Naive thymus-derived CD8-positive, alpha-beta T cell (primary cell): ENCODE data around the gene PDCD2L. TPM values are rescaled to one million over a fixed set of nuclear protein-coding genes. Genes with fewer than 3 reads are reported as not detected.
A peak's percentile ranks its signal among the peaks of the same experiment; 100 is the strongest.
"Not testable (repeated sequence)": the region's sequence is repeated elsewhere in the genome, so short reads cannot be mapped to it uniquely, and the experiment has no call there.

ENCODE experiments used
- ATAC-seq, 2 donors: fragments of 150-1000 bp; cut with Tn5 transposase in 1 of 2; sonication (Bioruptor Pico), chemical (Tn5 transposase) in 1 of 2; 1 replicate in 1 of 2; 2 replicates in 1 of 2; pipeline ENCODE4 v1.10.0; 2021; ENCODE audit warnings: mild to moderate bottlenecking in 2 of 2, moderate library complexity in 2 of 2
- POLR2A ChIA-PET: fragments of 350-600 bp; sonication (Branson Sonifier 250); formaldehyde crosslinking; loops from one replicate; lab custom pipeline; 2021; ENCODE audit warnings: antibody characterized with exemption; lab: Charles Lee
- DNase-seq, 10 donors: peaks; one replicate each; pipeline versions ENCODE4 v3.0.0 to v3.0.0-alpha.2; 2020 to 2022
- H3K27ac Mint-ChIP-seq, 10 donors: one replicate each; pipeline ENCODE4 v1.8.0; 2020 to 2022; ENCODE audit warnings: mild to moderate bottlenecking in 10 of 10, mixed read lengths in 10 of 10, moderate library complexity in 4 of 10, inconsistent platforms in 1 of 10
- H3K27me3 Mint-ChIP-seq, 5 donors: one replicate each; pipeline ENCODE4 v1.8.0; 2021 to 2022; ENCODE audit warnings: mixed read lengths in 5 of 5
- H3K36me3 Mint-ChIP-seq, 3 donors: one replicate each; pipeline ENCODE4 v1.8.0; 2020 to 2022; ENCODE audit warnings: mixed read lengths in 3 of 3, mild to moderate bottlenecking in 2 of 3, inconsistent platforms in 1 of 3
- H3K4me1 Mint-ChIP-seq, 4 donors: one replicate each; pipeline ENCODE4 v1.8.0; 2021 to 2022; ENCODE audit warnings: mixed read lengths in 4 of 4
- H3K4me3 Mint-ChIP-seq, 10 donors: one replicate each; pipeline ENCODE4 v1.8.0; 2020 to 2022; ENCODE audit warnings: mild to moderate bottlenecking in 10 of 10, mixed read lengths in 10 of 10, moderate library complexity in 6 of 10, inconsistent platforms in 1 of 10
- H3K9me3 Mint-ChIP-seq, 9 donors: one replicate each; pipeline ENCODE4 v1.8.0; 2020 to 2022; ENCODE audit warnings: mixed read lengths in 9 of 9, mild to moderate bottlenecking in 3 of 9, inconsistent platforms in 1 of 9, moderate library complexity in 1 of 9
- polyA plus RNA-seq, 3 donors: library from polyadenylated mRNA; unstranded; fragments of 300-500 nt; fragmentation: Illumina TruSeq; gene quantifications; one replicate each; pipeline ENCODE4 v1.2.3, GENCODE V29; 2021
- total RNA-seq, 8 experiments: library from RNA in 2 of 8; stranded (reverse) in 2 of 8; gene quantifications; one replicate each; pipeline ENCODE4 v1.2.3 and lab custom pipeline; 2021 to 2026

The PDCD2L gene
- total and polyA plus RNA-seq, 5 experiments from 2014 or later: 13.8 to 25.9 (median 17.6) TPM

DNA sequence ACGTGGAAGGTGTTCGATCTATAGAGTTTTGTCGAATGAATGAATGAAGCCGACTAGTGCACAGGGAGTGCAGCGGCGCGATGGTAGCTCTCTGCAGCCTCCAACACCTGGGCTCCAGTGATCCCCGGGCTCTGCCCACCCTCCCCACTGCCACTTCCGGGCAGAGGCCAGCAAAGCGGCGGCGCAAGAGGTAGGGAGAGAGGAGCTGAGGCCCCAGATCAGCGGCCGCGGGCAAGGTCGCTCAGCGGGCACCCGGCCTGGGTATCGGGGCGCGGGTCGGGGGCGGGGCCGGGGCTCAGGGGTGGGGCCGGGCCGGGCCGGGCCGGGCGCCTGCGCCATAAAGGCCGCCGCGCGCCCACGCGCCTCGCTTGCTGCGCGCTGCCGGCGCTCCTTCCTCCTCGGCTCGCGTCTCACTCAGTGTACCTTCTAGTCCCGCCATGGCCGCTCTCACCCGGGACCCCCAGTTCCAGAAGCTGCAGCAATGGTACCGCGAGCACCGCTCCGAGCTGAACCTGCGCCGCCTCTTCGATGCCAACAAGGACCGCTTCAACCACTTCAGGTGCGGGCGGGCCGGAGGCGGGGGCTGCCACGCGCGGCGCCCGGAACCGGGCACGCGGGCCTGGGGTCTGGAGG is 39.3 kb upstream of the PDCD2L start, which contains the start of gene GPI:
Gene GPI (plus strand): TSS at position 367 of the 633 bp plus-strand sequence. CDS start 71 bp downstream, at position 438.
- POLR2A ChIA-PET: interaction anchor here (0.7 to 2.7 kb wide), 9 partner anchors 11 to 192 kb away, joined by 3 to 18 read pairs (median 4); partner anchors contain the start of genes LSM14A, PDCD2L and UBA2
- peaks cover 20 to 41% (median 35%) of the 10 kb centered on the region in 4 donors for H3K4me1 Mint-ChIP-seq
- peak within 1 kb of the TSS; percentile 80 to 95 (median 93) for H3K27ac Mint-ChIP-seq
- peaks cover 0 to 27% (median 6%) of the 10 kb centered on the region in 3 donors for H3K36me3 Mint-ChIP-seq
- no peaks in the 10 kb centered on the region for H3K27me3 Mint-ChIP-seq
- peak; percentile 91 to 92 for ATAC-seq
- DNase-seq: peak; percentile 51 to 76 (median 65)
- no peaks in the 10 kb centered on the region for H3K9me3 Mint-ChIP-seq
- peak within 1 kb of the TSS; percentile 92 to 98 (median 95) for H3K4me3 Mint-ChIP-seq

DNA sequence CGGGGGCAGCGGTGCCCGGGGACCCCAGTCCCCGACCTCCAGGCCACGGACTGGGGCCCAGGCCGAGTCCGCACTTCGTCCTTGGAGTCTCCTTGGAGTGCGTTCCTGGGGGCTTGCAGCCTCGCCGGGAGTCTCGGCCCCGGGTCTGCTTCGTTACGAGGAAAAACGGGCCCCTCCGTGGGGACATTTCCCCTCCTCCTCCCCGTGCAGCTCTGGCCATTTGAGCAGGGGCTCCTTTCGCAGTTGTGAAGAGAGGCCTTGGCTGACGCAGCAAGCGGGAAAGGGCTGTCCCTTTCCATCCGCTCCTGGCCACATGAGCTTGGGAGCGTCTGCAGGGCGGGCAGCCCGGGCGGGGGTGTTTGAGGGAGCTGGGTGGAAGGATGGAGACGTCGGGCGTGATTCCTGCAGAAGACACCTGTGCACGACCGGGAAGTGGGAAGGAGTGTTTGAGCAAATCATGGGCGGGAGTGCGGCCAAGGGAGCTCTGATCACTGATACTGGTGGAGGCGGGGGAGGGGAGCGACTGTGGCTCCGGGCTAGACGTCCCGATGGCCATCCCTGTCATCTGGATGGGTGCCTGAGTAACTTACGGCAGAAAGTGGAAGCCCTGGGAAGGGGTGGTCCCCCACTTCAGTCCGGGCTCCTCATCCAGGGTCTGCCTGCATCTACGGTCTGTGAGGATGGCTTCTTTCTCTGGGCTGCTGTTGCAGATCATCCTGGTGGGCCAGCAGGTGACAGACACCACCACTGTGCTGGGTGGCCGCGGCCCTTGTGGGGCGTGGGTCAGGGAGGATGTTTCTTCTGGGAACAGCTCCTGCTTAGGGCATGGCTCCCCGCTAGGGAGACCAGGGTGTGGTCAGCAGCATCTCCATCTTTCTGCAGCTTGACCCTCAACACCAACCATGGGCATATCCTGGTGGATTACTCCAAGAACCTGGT is 38.5 kb upstream of the PDCD2L start:
- H3K36me3 Mint-ChIP-seq: peaks cover 0 to 34% (median 6%) of the 10 kb centered on the region in 3 donors
- DNase-seq: peak in 1 of 10 donors; percentile 12
- H3K27ac Mint-ChIP-seq: peak overlapping the region; percentile 70 to 95 (median 90)
- H3K4me3 Mint-ChIP-seq: peak overlapping the region; percentile 92 to 97 (median 95)
- H3K9me3 Mint-ChIP-seq: no peaks in the 10 kb centered on the region
- peak in 1 of 2 donors; percentile 7 for ATAC-seq
- H3K4me1 Mint-ChIP-seq: peaks cover 18 to 43% (median 35%) of the 10 kb centered on the region in 4 donors
- POLR2A ChIA-PET: interaction anchor here (0.6 to 2.7 kb wide), 10 partner anchors 10 to 312 kb away, joined by 3 to 18 read pairs (median 4); partner anchors contain the start of genes LSM14A, PDCD2L, SCGB2B2 and UBA2
- no peaks in the 10 kb centered on the region for H3K27me3 Mint-ChIP-seq

DNA sequence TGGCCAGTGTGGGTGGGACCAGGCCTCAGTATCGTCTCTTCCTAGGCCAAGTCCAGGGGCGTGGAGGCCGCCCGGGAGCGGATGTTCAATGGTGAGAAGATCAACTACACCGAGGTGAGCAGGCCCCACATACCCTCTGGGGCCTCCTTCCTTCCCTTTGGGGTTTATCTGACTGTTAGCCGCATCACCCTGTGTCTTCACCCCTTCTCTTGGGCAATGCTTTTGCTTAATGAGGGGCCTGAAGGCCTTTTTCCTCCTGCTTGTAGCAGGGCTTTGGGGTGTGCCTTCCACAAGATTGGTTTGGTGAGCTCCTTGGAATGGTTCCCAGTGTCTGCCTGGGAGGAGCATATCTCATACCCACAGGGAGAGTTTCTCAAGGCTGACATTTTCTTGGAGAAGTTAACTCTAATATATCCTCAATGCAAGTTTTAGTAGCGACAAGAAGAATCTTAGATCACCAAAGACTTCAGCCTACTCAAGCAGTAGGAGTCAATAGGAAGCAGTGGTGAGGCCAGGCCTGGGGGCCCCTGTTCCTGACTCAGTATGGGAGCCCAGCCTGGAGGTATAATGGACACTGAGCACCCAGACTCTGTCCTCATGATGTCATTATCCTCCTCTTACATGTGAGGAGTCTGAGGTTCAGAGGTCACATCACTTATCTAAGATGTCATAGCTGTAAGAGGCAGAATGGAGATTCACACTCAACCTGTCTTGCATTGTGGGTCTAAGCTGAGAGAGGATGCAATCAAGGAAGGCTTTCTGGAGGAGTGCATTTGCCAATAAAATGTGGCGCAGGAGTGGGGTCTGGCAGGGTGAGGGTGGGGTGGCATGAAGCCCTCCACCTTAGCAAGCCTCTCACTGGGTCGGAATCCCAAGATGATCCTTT is 37.2 kb upstream of the PDCD2L start:
- ATAC-seq: no peak
- DNase-seq: no peak
- H3K9me3 Mint-ChIP-seq: no peaks in the 10 kb centered on the region
- peak overlapping the region; percentile 7 to 92 (median 77) for H3K27ac Mint-ChIP-seq
- no peaks in the 10 kb centered on the region for H3K27me3 Mint-ChIP-seq
- peaks cover 21 to 51% (median 42%) of the 10 kb centered on the region in 4 donors for H3K4me1 Mint-ChIP-seq
- POLR2A ChIA-PET: interaction anchor here (2.0 kb wide), 1 partner anchor 16 kb away, joined by 15 read pairs; no protein-coding TSS in a partner anchor
- peaks cover 0 to 46% (median 12%) of the 10 kb centered on the region in 3 donors for H3K36me3 Mint-ChIP-seq
- peak overlapping the region; percentile 92 to 97 (median 95) for H3K4me3 Mint-ChIP-seq

DNA sequence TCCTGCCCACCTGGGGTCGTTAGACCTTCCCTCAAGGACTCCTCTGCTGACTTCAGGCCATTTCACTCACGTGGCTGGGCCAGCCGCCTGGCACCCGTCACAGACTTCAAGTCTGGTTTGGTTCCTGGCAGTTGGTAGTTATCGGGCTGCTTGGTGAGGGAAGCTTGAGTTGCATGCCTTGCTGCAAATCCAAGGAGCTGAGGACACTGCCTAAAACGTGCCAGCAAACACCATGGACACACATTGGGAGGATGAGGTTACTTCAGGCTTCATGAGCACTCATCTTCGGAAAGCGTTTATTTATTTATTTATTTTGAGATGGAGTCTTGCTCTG is 36.6 kb upstream of the PDCD2L start:
- H3K27ac Mint-ChIP-seq: peak overlapping the region in 3 of 10 donors; percentile 10 to 52 (median 32)

DNA sequence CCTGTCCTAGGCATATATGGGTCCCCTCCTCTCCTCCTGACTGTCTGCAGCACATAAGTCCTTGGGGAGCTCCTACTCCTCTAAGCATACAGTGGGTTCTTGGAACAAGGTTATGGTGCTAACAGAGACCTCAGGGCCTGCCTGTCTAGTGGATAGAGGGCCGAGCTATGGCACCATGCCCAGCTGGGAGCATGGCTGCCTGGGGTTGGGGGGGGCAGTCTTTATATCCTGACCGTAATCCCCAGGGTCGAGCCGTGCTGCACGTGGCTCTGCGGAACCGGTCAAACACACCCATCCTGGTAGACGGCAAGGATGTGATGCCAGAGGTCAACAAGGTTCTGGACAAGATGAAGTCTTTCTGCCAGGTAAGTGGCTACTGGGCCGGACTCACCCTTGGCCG is 35.9 kb upstream of the PDCD2L start:
- Mint-ChIP-seq H3K27me3 (no peaks in the 10 kb centered on the region), H3K4me3 (peak overlapping the region in 7 of 10 donors; percentile 9 to 78 (median 52))
- POLR2A ChIA-PET: no interaction called here

More for the DNA sequence above, 36.6 kb upstream of the PDCD2L start:
- peaks cover 21 to 54% (median 42%) of the 10 kb centered on the region in 4 donors for H3K4me1 Mint-ChIP-seq
- H3K36me3 Mint-ChIP-seq: peaks cover 0 to 52% (median 12%) of the 10 kb centered on the region in 3 donors
- H3K4me3 Mint-ChIP-seq: peak overlapping the region in 1 of 10 donors; percentile 34
- H3K9me3 Mint-ChIP-seq: no peaks in the 10 kb centered on the region
- POLR2A ChIA-PET: no interaction called here
- no peaks in the 10 kb centered on the region for H3K27me3 Mint-ChIP-seq
- ATAC-seq (no peak), DNase-seq (no peak)

DNA sequence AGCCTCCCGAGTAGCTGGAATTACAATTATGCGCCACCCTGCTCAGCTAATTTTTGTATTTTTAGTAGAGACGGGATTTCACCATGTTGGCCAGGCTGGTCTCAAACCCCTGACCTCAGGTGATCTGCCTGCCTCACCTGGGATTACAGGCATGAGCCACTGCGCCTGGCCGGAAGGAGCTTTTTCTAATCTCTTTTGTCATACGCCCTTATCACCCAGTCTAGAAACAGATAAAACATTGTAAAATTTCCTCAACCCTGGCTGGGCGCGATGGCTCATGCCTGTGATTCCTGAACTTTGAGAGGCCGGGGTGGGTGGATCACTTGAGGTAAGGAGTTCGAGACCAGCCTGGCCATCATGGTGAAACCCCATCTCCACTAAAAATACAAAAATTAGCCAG is 35.0 kb upstream of the PDCD2L start:
- H3K9me3 Mint-ChIP-seq, ATAC-seq, H3K4me3 Mint-ChIP-seq, DNase-seq, H3K27me3 Mint-ChIP-seq: not testable (repeated sequence)
- Mint-ChIP-seq H3K27ac (peak overlapping the region in 2 of 10 donors; percentile 7 to 24), H3K36me3 (peaks cover 0 to 62% (median 13%) of the 10 kb centered on the region in 3 donors), H3K4me1 (peaks cover 24 to 58% (median 44%) of the 10 kb centered on the region in 4 donors)
- POLR2A ChIA-PET: interaction anchor here (0.6 kb wide), 1 partner anchor 31 kb away, joined by 5 read pairs; no protein-coding TSS in a partner anchor

More for the DNA sequence above, 35.9 kb upstream of the PDCD2L start:
- H3K36me3 Mint-ChIP-seq: peaks cover 0 to 56% (median 12%) of the 10 kb centered on the region in 3 donors
- ATAC-seq (no peak), DNase-seq (no peak)
- peak overlapping the region in 3 of 10 donors; percentile 9 to 84 (median 67) for H3K27ac Mint-ChIP-seq
- H3K4me1 Mint-ChIP-seq: peaks cover 21 to 54% (median 42%) of the 10 kb centered on the region in 4 donors
- no peaks in the 10 kb centered on the region for H3K9me3 Mint-ChIP-seq

DNA sequence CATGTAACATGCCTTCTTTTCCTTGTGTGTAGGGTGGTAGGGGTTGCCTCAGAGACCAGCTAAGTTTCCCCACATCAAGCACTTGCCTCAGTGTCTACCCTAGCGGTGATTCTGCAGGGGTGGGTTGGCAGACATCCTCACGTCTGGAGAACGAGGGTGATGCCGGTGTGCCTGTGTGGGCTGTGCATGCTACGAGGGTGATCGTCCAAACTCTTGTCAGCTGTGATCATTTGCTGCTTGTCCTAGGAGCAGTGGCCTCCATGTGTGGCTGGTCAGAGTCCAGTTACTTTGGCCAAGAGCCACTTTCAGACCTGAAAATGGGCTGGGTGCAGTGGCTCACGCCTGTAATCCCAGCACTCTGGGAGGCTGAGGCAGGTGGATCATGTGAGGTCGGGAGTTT is 34.1 kb upstream of the PDCD2L start:
- Mint-ChIP-seq H3K4me1 (peaks cover 23 to 53% (median 41%) of the 10 kb centered on the region in 4 donors), H3K4me3 (no peak overlapping the region), H3K9me3 (no peaks in the 10 kb centered on the region), H3K36me3 (peaks cover 0 to 71% (median 16%) of the 10 kb centered on the region in 3 donors), H3K27ac (peak overlapping the region in 1 of 10 donors; percentile 31), H3K27me3 (no peaks in the 10 kb centered on the region)
- ATAC-seq (no peak), DNase-seq (no peak)
- POLR2A ChIA-PET: no interaction called here

DNA sequence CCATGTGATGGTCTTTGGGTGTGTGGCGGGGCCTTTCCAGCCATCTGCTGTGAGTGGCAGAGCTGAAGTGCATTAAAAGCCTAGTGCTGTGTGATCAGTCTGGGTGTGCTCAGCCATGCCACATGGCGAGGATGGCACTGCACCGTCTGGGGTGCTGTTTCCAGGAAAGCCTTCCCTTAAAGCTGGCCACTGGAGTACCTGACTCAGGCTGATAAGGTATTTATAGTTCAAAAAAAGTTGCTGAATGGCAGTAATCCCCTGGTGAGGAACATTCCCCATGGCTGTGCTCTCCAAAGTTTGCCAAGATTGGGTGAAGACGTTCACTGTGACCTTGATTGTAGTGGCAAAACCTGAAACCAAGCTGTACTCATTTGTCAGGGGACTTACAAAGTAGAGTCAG is 33.2 kb upstream of the PDCD2L start:
- H3K9me3 Mint-ChIP-seq: no peaks in the 10 kb centered on the region
- H3K27me3 Mint-ChIP-seq: no peaks in the 10 kb centered on the region
- no peak for DNase-seq
- peaks cover 0 to 80% (median 16%) of the 10 kb centered on the region in 3 donors for H3K36me3 Mint-ChIP-seq
- no peak for ATAC-seq
- peak overlapping the region in 1 of 10 donors; percentile 21 for H3K4me3 Mint-ChIP-seq
- peak overlapping the region in 4 of 10 donors; percentile 1 to 53 (median 16) for H3K27ac Mint-ChIP-seq
- POLR2A ChIA-PET: interaction anchor here (0.6 to 0.7 kb wide), 2 partner anchors 41 to 101 kb away, joined by 3 to 4 read pairs; no protein-coding TSS in a partner anchor
- H3K4me1 Mint-ChIP-seq: peaks cover 18 to 48% (median 34%) of the 10 kb centered on the region in 4 donors

DNA sequence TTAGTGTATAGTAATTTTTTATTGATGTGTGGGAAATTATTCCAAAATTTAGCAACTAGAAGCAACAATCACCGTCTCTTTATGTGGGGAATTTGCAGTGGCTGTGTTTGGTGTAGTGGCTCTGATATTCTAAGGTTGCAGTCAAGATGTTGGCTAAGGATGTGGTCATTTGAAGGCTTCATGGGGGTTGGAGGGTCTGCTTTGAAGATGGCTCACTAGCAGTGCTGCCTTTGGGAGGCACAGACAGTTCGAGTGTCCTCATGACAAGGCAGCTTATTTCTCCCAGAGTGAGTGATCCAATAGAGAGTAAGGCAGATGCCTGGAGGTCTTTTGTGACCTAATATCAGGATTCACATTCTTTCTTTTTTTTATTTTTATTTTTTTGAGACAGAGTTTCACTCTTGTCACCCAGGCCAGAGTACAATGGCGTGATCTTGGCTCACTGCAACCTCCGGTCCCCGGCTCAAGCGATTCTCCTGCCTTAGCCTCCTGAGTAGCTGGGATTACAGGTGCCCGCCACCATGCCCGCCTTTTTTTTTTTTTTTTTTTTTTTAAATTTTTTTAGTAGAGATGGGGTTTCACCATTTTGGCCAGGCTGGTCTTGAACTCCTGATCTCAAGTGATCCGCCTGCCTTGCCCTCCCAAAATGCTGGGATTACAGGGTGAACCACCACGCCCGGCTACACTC is 30.5 kb upstream of the PDCD2L start:
- H3K9me3 Mint-ChIP-seq: no peaks in the 10 kb centered on the region
- H3K4me1 Mint-ChIP-seq: peaks cover 10 to 25% (median 12%) of the 10 kb centered on the region in 4 donors
- H3K4me3 Mint-ChIP-seq: no peak overlapping the region
- peak overlapping the region in 4 of 10 donors; percentile 9 to 62 (median 46) for H3K27ac Mint-ChIP-seq
- ATAC-seq (no peak), DNase-seq (no peak)
- POLR2A ChIA-PET: no interaction called here
- no peaks in the 10 kb centered on the region for H3K27me3 Mint-ChIP-seq
- H3K36me3 Mint-ChIP-seq: peaks cover 0 to 82% (median 14%) of the 10 kb centered on the region in 3 donors

DNA sequence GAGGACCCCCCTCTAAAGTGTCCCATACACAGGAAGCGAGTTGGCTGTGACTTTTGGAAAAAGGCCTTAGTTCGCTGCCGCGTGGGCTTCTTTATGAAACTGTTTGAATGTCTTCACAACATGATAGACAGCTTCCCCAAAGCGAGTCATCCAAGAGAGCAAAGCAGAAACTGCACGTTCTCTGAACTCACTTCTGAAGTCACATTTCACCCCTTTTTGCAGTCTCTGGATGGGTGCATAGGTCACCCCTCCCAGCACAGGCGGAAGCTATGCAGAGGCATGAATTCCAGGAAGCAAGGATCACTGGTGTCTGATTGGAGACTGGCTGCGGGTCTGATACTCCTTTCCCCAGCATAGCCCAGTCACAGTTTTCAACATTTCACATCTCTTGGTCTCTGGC is 28.6 kb upstream of the PDCD2L start:
- Mint-ChIP-seq H3K27me3 (no peaks in the 10 kb centered on the region), H3K4me1 (peaks cover 10 to 17% (median 12%) of the 10 kb centered on the region in 4 donors), H3K9me3 (no peaks in the 10 kb centered on the region), H3K36me3 (peaks cover 0 to 78% (median 15%) of the 10 kb centered on the region in 3 donors), H3K27ac (peak overlapping the region in 1 of 10 donors; percentile 41), H3K4me3 (no peak overlapping the region)
- POLR2A ChIA-PET: interaction anchor here (1.1 kb wide), 1 partner anchor 10 kb away, joined by 3 read pairs; the partner anchor contains the start of gene GPI
- DNase-seq (no peak), ATAC-seq (no peak)
